GM21526 (cell line): ENCODE measurements around the gene AK8.

Source experiments
- ATAC-seq: cut with Tn5 transposase; IDR thresholded peaks from one replicate; pipeline ENCODE4 v1.9.1; 2021; ENCODE audit warnings: moderate library complexity; ENCODE audit not compliant: unreplicated experiment, low FRiP score

Gene AK8

DNA sequence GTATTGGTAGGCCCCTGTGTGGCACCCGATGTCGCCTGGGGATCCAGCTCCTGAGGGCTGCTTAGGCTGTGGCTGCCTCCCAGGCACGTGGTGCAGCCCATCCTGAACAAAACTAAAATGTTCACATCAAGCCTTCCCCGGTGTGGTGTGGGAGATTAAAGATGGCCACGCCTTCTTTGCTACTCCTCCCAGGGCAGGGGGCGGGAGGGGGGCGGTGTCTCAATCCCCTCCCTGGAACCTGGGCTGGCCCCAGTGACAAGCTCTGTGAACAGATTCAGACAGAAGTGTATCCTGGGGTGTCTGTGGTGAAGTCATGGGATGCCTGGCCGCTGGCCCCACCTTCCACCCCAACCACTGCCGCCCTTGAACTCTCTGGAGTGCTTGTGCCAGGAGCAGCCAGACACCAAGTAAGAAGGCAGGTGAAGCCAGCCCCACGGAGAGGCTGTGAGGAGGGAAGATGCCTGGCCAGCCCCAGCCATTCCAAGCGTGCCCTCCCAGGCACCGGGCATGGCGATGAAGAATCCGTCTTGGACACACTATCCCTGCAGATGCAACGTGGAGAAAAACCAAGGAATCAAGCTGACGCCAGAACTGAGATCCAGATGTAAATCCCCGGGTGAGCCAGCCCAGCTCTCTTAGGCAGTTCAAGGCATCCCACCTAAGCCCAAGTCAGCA lies 75.8 kb downstream of the AK8 start:
- ATAC-seq = no peak

DNA sequence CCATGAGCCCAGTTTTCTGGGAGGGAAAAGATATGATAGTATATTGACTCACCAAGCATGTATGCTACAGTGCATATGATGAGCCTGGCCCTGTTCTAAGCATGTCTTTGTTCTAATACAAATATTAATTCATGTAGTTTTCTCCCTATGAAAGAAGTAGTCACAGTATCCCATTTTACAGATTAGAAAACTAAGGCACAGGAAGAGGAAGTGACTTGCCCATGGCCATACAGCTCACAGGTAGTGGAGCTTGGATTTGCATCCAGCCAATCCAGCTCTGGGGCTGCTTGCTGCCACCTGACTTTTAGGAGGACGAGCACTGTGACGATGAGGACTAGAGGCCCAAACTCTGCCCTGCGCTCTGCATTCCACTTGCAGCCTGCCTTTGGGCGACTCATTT lies 76.4 kb downstream of the AK8 start:
- ATAC-seq = no peak

DNA sequence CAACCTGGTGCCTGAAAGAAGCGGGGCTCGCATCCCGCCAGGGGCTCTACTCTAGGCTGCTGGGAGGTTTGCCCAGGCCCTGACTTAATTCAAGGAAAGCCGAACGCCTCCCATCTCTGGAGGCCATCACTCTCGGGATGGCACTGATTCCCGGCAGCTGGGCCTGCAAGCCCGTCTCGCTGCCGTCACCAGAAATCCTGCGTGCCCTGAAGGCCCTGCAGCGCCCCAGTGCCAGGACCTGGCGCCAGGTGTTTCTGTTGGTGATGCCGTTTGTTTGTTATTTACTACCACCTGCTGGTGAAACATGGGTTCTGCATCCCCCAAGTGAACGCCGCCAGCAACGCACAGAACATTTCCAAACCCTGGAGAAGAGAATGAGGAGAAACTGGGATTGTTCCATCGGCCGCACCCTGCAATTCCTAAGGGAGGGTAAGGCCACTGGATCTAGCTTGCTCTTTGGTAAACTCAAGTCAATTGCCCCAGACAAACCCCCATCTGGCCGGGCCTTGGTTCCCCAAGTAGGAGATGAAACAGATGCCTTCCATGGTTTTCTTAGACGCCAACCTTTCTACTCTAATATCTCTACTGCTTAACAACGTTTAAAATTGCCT lies 77.9 kb downstream of the AK8 start:
- no peak for ATAC-seq

DNA sequence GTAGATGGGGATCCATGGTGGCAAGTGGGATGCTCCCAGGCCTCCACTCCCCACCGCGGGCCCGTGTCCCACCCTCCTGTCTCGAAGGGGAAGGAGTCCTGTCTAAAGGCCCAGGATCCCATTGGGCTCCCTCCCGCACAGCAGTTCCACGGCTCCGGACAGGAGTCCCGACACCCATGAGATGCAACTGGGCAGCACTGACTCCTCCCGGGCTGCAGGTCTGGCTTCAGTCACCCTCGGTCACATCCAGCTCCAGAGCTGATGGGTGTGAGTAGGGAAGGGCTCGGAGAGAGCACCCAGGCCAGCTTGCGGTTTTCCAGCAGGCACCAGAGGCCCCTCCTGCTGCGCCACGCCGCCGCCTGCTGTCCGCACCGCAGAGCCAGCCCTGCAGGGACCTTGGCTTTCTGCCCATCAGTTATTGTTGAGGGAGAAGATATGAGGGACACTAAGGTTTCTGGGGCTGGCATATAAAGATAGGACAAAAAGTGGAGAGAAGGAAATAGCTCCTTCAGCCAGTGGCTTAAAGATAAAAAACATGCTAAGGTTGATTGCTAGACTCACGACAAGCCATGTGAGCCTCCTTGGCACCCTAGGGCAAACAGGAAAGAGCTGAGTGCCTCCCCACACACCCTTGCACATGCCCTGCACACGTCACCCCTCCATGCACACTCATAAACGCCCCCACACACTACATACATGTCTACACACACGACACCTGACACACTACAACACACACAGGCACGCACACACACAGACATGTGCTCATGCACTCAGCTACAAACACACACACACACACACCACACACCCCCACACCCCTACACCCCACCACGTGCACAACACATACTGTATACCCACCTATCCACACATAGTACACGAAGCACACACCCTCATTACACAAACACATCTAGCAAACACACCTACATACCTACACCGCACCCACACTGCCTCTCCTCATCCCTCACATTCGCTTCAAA lies 79.0 kb downstream of the AK8 start:
- no peak for ATAC-seq

DNA sequence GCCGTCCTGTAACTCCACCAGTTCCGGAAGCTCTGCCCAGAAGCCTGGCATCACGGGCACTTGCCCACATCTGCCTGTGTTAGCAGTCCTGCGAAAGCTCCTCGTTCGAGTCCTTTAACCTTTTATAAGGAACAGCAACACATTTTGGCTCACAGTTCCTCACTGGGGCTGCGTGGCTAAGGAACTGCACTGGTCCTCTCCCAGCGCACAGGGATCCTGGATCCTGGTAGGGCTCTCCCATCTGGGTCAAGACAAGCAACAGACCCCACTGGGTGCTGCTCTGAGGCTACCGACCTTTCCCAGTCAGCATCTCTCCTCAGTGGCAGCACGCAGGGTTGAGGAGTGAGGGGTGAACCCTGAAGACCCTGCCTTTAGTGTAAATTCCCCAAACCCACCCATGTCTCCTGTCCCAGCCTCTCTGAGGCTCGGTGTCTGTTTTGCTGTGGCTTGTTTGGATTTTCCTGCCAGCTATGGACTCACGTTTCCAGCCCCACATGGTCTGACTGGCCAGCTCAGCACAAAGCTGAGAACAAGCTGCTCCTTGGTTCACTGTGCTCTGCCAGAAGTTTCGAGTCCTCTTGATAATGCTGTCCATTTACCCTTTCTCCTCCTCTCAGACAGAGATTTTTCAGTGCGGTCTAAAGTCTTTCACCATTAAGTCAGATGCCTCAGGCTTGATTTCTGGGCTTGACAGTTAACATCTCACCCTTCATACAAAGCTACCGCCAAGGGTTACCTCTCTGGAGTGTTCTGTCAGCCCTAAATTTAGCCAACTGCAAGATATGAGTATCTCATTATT lies 80.0 kb downstream of the AK8 start:
- ATAC-seq = no peak

DNA sequence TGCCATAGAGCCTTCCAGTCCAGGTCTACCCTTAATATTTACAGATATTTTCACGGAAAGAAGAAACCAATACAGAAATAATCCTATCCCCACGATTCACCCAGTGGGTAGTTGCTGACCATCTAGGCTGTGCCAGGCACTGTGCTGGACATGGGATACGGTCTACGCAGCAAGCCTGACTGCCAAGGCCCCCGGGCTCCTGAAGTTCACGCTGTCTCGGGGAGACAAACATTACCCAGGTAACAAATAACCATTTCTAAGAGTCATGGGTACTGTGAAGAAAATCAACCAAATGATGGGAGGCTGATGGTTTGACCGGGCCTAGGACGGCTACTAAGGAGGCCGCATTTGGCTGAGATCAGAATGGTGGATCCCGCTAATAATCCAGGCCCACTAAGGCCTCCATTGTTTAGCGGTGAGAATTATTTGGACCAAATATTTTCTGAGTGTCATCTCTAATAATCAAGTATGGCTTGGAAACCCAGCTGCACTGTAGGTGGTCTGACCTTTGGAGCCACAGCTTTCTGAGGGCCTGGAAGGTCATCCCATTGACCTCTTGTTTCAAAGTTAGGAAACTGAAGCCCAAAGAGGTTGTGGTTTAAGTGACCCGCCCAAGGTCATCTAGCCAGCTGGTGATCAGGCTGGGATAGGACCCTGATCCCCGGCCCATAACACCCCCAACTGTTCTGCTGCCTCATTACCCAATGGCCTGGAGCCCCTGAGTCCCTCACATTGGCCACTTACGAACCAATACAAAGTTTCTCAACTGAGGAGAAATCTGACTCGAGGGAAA lies 82.4 kb downstream of the AK8 start:
- ATAC-seq = no peak

DNA sequence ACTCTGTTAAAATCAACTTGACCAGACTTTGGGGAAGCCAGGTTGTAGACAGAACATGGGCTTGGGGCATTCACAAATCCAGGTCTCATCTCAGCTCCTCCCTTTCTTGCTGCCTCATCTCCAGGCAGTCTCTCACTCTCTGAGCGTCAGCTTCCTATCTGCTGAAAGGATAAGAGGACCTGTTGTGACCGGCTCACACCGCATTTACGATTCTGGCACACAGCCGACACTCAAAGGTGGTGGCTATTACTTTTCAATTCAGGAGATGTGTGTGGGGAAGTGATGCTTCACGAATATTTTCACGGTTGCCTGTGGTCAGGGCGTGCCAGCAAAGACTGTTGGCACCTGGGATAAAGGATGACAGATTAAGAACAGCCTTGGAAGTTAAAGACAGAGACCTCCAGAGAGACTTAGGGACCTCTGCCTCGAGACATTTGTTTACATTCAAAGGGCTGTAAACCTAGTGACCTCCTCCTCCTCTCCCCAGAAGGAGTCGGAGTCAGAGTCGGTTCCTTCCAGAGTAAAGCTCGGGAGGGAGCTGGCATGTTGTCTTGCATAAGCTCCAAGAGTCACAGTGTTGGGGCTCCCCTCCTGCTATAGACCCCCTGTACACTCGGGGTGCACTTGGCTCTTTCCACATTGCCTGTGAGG lies 83.2 kb downstream of the AK8 start:
- ATAC-seq = no peak

DNA sequence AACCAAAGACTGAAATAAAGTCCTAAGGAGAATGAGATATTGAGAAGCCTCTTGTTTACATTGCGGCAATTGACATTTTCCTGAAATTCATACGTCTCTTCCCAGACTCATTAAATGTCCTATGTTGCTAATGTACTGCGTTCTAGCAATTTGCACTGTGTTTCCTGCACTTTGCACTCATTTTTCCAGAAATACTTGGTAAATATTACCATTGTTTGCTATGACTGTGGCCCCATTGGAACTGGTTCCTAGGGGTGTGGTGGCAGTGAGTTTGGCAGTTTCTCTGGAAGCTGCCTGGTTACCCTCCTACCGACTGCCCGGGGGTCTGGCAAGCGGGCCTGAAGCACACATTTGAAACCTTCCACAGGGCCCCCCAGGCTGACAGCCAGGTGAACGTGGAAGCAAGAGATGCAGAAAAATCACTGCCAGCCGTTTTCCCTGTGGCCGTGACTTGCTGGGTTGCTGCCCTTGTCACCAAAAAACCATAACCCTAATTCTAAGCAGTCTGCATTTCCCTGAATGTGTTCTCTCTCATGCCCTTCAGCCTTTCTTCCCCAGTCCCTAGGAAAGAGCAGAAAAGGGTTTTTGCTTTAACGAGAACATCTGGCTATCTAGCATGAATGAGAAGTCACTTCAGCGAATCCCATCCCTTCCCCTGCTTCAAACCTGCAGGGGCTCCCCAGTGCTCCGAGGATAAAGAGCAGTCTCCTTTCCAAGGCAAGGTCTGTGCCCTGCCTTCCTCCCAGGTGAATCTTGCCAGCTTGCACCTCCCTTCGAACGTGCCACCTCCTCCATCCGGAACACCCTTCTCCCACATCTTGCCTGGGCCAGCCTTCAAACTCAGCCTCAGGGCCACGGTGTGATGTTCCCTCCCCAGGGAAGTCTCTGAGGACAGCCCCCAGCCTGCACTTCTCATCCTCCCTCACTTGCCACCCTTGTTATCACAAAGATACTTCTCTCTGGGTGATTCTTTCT lies 84.2 kb downstream of the AK8 start:
- ATAC-seq = no peak

DNA sequence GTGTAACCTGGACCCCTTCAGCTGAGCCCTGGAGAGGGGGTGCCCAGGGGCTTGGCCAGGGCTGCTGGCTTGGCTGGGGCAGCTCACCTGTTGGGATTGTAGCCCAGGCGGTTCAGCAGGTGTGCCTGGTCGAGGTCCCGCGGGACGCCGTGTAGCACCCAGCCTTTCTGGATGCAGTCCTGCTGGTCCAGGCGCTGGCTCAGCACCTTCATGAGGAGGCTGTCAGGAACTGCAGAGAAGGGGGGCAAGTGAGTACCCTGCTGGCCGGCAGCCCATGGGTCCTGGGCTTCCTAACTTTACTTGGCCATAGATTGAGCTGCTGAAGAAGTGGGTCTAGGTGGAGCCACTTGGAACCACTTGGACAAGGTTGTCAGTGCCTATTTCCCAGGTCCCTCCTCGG lies 85.5 kb downstream of the AK8 start:
- no peak for ATAC-seq

DNA sequence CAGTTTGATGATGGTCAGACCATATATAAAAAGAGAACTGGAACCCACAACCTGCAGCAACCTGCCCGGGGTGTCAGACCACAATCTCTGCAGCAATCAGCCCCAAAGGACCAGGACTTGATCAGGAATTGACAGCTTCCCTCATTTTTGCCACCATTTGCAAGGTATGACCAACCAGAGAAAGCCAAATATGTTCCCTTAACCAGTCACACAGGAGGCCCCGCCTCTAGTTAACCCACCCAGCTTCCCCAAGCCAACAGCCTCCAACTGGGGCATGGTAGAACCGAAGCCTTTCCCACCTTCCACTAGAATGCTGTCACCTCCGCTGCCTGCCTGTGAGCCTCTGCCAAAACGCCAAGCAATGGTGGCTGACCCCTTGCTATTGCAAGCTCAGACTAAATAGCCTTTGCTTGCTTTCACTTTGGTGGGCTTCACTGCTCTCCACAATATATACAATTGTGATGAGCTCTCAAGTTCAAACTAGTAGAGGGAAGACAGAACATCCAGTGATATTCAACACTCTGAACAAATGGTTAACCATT lies 86.3 kb downstream of the AK8 start:
- ATAC-seq = no peak

DNA sequence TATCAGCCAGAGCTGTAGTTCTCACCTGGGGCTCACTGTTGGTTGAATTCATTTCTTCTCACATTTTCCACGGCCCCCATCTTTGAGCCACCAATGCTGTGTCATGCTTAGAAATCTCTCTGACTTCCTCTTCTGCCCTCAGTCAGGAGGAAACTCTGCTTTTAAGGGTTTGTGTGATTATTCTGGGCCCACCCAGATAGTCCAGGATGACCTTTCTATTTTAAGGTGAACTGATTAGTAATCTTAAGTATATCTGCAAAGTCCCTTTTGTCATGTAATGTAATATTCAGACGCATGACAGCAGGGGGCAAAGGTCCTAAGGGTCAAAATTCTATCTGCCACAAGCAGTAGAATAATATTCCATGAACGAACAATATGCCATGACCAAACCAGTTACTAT lies 88.4 kb downstream of the AK8 start:
- ATAC-seq = no peak

DNA sequence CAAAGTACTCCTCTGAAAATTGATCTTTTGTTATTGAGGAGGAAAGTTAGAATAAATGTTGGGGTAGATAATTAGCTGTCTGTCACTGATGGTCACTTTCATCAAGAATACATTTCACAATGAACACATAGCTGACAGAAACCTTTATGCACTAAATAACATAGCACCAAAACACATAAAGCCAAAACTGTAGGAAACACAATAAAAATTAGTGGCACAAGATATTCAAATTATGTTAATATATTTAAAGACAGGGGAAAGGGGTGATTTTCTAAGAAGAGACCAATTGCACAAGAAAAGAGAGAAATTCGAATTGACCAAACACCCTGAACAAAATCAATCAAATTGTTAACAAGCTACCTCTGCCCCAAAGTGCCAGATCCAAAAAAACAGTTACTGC lies 89.7 kb downstream of the AK8 start:
- ATAC-seq = no peak

DNA sequence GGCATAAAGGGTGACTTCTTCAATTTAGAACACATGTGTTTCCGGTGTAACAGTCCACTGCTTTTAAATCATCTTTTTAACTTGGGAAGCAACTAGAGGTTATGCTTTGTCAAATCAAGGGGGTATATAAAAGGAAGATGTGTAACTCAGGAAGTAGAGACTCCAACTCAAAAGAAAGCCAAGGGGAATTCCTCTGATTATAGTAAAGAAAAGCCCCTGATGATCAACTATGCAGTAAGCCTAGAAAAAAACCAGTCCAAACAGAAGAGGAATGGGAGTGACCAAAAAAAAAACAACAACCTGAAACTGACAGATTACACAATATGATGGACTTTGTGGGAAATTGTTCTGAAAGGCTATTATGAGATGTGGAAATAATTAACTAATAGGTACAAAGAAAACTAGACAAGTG lies 90.3 kb downstream of the AK8 start:
- ATAC-seq = no peak

DNA sequence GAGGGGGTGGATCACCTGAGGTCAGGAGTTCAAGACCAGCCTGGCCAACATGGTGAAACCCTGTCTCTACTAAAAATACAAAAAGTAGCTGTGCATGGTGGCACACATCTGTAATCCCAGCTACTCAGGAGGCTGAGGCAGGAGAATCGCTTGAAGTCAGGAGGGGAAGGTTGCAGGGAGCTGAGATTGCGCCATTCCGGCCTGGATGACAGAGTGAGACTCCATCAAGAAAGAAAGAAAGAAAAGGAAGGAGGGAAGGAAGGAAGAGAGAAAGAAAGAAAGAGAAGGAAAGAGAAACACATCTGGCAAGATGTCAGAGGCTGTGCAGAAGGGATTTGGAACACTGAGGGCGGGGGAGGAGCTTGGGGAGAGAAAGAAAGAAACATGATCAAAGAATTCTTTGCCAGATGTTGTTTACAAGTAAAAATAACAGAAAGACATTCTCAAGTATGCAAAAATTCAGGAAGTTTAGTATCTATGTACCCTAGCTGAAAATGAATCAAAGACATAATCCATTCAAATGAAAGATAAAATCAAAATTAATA lies 93.7 kb downstream of the AK8 start:
- no peak for ATAC-seq

DNA sequence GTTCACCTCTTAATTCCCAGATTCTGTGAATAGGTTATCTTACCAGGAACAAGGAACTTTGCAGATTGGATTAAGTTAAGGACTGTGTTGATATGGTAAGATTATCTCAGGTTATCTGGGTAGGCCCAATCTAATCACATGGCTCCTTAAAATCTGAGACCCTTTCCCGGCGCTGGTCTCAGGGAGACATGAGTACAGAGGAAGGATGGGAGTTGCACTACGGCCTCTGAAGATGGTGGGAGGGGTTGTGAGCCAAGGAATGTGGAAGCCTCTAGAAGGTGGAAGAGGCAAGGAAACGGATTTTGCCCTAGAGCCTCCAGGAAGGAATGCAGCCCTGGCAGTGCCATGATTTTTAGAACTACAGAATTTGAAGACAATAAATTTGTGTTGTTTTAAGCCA lies 95.1 kb downstream of the AK8 start:
- no peak for ATAC-seq

DNA sequence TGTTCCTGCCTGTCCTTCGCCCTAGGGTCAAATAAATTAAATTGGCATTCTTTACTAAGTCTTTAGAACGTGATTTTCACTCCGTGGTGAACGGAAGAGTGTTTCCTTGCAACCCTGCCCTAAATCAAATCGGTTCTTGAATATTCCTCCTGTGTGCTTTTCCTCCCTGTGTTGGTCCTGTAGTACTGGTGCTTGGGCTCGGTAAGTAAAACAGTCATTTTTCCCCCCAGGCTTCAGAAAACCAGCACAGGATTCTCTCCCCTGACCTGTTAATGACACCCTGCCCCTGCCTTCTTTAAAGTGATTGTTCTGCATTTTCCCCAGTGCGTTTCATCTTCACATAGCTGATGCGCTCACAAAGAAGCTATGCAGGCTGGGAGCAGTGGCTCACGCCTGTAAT lies 96.0 kb downstream of the AK8 start:
- no peak for ATAC-seq

DNA sequence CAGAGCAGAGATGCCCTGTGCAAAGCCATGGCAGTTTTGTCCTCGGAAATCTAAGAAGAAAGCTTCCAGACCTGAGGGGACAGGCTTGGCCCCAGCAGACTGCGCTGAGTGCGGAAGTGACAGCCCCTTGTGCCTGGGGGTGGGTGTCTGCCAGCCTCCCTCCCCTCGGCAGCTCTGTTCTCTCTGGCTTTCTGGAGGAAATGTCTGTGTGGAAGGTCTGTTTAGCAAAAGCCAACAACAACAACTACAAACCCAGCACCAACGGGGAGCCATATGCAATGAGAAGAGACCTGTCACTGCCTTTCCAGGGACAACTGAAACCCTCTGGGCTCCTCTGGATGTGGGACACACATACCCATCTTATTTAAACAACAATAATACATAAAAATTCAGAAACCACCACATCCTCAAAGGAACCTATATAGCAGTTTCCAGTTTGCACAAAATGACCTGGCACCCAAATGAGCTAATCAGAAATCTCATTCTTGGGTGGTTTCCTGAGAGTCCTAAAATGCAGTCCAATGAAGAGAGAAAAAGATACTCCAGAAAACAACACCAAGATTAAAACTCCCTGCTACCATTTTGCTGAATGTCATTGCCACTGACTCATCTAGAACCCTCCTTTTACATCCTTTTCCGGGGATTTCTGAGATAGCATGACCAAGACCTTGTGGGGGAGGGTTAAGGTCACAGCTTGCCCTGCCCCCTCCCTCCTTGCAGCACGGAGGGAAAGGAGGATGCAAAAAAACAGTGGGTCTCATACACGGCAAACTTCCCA lies 97.7 kb downstream of the AK8 start:
- ATAC-seq = no peak
